Endodermal cell (in vitro differentiated cells): Measurements from ENCODE around the gene EFNB2. TPM values are rescaled to one million over a fixed set of nuclear protein-coding genes. Genes with fewer than 3 reads are reported as not detected.

Experiments used
- DNase-seq: peaks from one replicate; pipeline ENCODE4 v3.0.0-alpha.2; 2017
- H3K27ac ChIP-seq: 2 replicates; pipeline ENCODE4 v1.5.1; 2013; ENCODE audit warnings: mild to moderate bottlenecking, low read depth, low read length, moderate library complexity
- H3K27me3 ChIP-seq: 2 replicates; pipeline ENCODE4 v1.6.1; 2013; ENCODE audit warnings: mild to moderate bottlenecking, low read length, moderate library complexity; ENCODE audit not compliant: insufficient read depth, control insufficient read depth, poor library complexity, severe bottlenecking
- H3K36me3 ChIP-seq: 2 replicates; pipeline ENCODE4 v1.7.0; 2013; ENCODE audit warnings: mild to moderate bottlenecking, low read length, moderate library complexity; ENCODE audit not compliant: control insufficient read depth, insufficient read depth
- H3K4me1 ChIP-seq: one replicate; pipeline ENCODE4 v1.7.0; 2013; ENCODE audit warnings: low read length; ENCODE audit not compliant: control insufficient read depth, insufficient read depth
- H3K4me3 ChIP-seq: 2 replicates; pipeline ENCODE4 v1.5.1; 2013; ENCODE audit warnings: mild to moderate bottlenecking, low read length, moderate library complexity
- H3K9ac ChIP-seq: 2 replicates; pipeline ENCODE4 v1.6.1; 2013; ENCODE audit warnings: mild to moderate bottlenecking, low read length, moderate library complexity; ENCODE audit not compliant: poor library complexity, severe bottlenecking; ENCODE audit errors: extremely low read depth
- H3K9me3 ChIP-seq: 2 replicates; pipeline ENCODE4 v1.6.1; 2013; ENCODE audit warnings: mild to moderate bottlenecking, low read length, moderate library complexity; ENCODE audit not compliant: control insufficient read depth
- H3K27ac Mint-ChIP-seq: 2 replicates; pipeline ENCODE4 v1.8.0; 2020; ENCODE audit warnings: mixed read lengths
- H3K27me3 Mint-ChIP-seq: 2 replicates; pipeline ENCODE4 v1.8.0; 2021; ENCODE audit warnings: mild to moderate bottlenecking, mixed read lengths; ENCODE audit not compliant: insufficient read depth
- H3K36me3 Mint-ChIP-seq: 2 replicates; pipeline ENCODE4 v1.8.0; 2020; ENCODE audit warnings: low read depth, mixed read lengths
- H3K4me1 Mint-ChIP-seq: 2 replicates; pipeline ENCODE4 v1.8.0; 2020; ENCODE audit warnings: mixed read lengths
- H3K4me3 Mint-ChIP-seq: 2 replicates; pipeline ENCODE4 v1.8.0; 2020; ENCODE audit warnings: mild to moderate bottlenecking, moderate library complexity, mixed read lengths
- H3K9me3 Mint-ChIP-seq: 2 replicates; pipeline ENCODE4 v1.8.0; 2020; ENCODE audit warnings: mild to moderate bottlenecking, mixed read lengths
- WGBS, 2 experiments: methylation state at CpG; one replicate each; pipeline versions ENCODE4 v1.1.5 to v1.1.7; 2013; ENCODE audit warnings: missing lambda C conversion rate in 2 of 2, mixed read lengths in 1 of 2; ENCODE audit not compliant: insufficient coverage in 1 of 2, insufficient read length in 1 of 2; 5-methylcytosine and 5-hydroxymethylcytosine counted together
- total RNA-seq, 2 donors: library from RNA; stranded (reverse); fragmentation: NEBNext Ultra II Directional in 1 of 2; extraction: Animal tissue kit (Norgen Biotek cat#: 25700) in 1 of 2; gene quantifications; 2 replicates in 1 of 2; 3 replicates in 1 of 2; pipeline ENCODE4 v1.2.1, GENCODE V29; 2021
- TF ChIP-seq, protein P1 (sequence below): fragments of 200-600 bp; sonication (generic); conservative IDR thresholded peaks from 2 replicates; pipeline ENCODE4 v1.5.0; 2021; ENCODE audit warnings: antibody characterized with exemption, mild to moderate bottlenecking

Gene EFNB2
- total RNA-seq, 2 donors from 2014 or later = 0.84 to 3.1 TPM

DNA sequence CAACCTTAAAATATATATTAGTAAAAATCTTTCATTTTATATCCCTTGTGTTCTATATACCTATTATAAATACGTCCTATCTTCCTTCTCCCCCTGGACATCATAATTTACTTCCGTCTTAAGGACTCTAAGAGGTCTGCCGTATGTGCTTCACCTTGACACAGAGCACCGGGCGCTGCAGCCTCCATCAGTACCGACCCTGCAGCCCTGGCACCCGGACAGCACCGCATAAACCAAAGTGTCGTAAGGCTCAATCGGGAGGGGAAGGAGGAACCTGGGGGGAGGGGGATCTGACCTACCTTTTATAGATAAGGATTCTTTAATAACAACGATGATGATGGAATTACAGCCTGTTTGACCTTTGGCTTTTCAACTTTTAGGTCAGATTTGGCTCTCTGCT is 44.0 kb downstream of the EFNB2 start:
- H3K27ac Mint-ChIP-seq = no peak overlapping the region
- Histone ChIP-seq H3K4me1 (peaks cover 6% of the 10 kb centered on the region), H3K27me3 (no peaks in the 10 kb centered on the region), H3K4me3 (no peak overlapping the region), H3K9me3 (no peaks in the 10 kb centered on the region), H3K27ac (no peak overlapping the region), H3K36me3 (peaks cover 15% of the 10 kb centered on the region), H3K9ac (no peak overlapping the region)
- no peak for DNase-seq
- H3K9me3 Mint-ChIP-seq = no peaks in the 10 kb centered on the region
- TF ChIP-seq, protein P1, sequence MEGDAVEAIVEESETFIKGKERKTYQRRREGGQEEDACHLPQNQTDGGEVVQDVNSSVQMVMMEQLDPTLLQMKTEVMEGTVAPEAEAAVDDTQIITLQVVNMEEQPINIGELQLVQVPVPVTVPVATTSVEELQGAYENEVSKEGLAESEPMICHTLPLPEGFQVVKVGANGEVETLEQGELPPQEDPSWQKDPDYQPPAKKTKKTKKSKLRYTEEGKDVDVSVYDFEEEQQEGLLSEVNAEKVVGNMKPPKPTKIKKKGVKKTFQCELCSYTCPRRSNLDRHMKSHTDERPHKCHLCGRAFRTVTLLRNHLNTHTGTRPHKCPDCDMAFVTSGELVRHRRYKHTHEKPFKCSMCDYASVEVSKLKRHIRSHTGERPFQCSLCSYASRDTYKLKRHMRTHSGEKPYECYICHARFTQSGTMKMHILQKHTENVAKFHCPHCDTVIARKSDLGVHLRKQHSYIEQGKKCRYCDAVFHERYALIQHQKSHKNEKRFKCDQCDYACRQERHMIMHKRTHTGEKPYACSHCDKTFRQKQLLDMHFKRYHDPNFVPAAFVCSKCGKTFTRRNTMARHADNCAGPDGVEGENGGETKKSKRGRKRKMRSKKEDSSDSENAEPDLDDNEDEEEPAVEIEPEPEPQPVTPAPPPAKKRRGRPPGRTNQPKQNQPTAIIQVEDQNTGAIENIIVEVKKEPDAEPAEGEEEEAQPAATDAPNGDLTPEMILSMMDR = no peak
- H3K27me3 Mint-ChIP-seq = peaks cover 4% of the 10 kb centered on the region
- peaks cover 44% of the 10 kb centered on the region for H3K4me1 Mint-ChIP-seq
- H3K4me3 Mint-ChIP-seq = no peak overlapping the region
- WGBS, 2 experiments = 91 to 96% methylated on average over 5 to 11 of the region's 11 CpGs
- H3K36me3 Mint-ChIP-seq = peaks cover 7% of the 10 kb centered on the region

DNA sequence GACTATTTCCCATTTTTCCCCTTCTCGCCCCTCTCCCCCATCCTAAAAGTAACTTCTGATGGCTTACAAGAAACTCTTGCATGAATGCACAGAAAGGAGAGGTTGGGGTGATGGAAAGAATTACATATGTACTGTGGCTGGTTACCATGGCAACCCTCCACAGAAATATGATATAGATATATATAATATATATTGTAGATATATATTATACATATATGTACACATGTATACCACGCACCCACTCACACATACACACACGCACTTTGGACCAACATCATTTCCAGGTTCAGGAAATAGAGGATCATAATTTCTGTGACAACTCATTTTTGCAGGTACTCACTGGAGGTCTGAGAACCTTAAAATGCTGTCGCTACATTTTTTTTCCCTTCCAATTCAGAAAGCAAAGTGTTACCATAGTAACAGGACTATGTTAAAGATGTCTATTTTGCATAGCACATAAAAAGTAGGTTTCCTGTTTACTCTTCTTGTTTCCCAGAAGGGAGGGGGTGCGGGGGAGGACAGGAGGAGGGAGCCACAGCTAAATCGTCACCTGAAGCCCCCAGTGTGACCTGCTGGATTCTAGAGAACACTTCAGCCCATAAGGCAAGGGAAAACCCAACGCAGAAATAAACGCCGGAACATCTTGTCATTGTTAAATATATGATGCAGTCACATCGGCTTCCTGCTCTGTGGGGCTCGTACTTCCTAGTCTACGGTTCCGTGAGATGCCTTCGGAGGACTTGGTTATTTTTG is 44.7 kb downstream of the EFNB2 start:
- H3K4me3 Mint-ChIP-seq = no peak overlapping the region
- no peak overlapping the region for H3K9ac ChIP-seq
- no peaks in the 10 kb centered on the region for H3K27me3 ChIP-seq
- H3K4me3 ChIP-seq = no peak overlapping the region
- H3K27ac ChIP-seq = no peak overlapping the region
- no peaks in the 10 kb centered on the region for H3K9me3 ChIP-seq
- peaks cover 6% of the 10 kb centered on the region for H3K4me1 ChIP-seq
- H3K4me1 Mint-ChIP-seq = peaks cover 37% of the 10 kb centered on the region
- H3K27ac Mint-ChIP-seq = no peak overlapping the region
- WGBS, 2 experiments = 94 to 96% methylated on average over 5 to 13 of the region's 14 CpGs
- DNase-seq = no peak
- H3K36me3 Mint-ChIP-seq = peaks cover 7% of the 10 kb centered on the region
- TF ChIP-seq, protein P1 = no peak
- peaks cover 6% of the 10 kb centered on the region for H3K27me3 Mint-ChIP-seq
- no peaks in the 10 kb centered on the region for H3K9me3 Mint-ChIP-seq
- peaks cover 15% of the 10 kb centered on the region for H3K36me3 ChIP-seq

DNA sequence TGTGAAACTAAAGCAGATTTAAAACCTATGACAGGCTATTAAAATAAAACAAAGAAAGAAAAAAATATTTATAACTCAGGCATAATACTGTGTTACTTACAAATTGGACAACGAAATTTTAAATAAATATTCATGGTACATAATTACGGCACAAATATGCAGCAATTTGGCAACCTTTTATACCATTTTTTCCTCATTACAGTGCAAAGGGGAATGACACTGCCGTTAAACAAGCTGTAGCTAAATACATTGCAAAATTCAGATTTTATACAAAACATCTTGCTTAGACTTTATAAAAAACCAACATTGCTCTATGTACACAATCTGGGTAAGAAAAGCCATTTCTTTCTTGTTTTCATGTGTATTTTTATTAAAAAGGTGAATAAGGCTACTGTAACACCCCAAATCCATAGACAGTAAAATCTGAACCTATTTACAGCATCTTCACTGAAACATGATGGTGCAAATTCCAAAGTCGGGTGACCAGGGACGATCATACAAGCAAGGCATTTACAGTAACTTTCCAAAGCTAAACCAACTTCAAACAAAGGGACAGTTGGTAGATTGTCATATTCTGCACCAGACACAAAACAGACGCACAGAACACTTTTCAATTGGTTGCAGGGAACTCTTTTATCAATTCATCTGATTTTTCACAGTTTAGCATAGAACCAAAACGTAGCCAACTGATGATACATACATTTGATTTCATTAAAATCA is 45.5 kb downstream of the EFNB2 start:
- Mint-ChIP-seq H3K27me3 (peaks cover 6% of the 10 kb centered on the region), H3K9me3 (no peaks in the 10 kb centered on the region), H3K36me3 (peaks cover 7% of the 10 kb centered on the region), H3K4me3 (no peak overlapping the region), H3K4me1 (peaks cover 33% of the 10 kb centered on the region), H3K27ac (peak overlapping the region; percentile 31)
- Histone ChIP-seq H3K9ac (no peak overlapping the region), H3K4me1 (peaks cover 6% of the 10 kb centered on the region), H3K27ac (no peak overlapping the region), H3K9me3 (no peaks in the 10 kb centered on the region), H3K36me3 (peaks cover 15% of the 10 kb centered on the region), H3K27me3 (no peaks in the 10 kb centered on the region), H3K4me3 (no peak overlapping the region)
- TF ChIP-seq, protein P1 = no peak
- DNase-seq = no peak
- WGBS, 2 experiments = 95% methylated on average over 6 to 7 of the region's 7 CpGs
